HG03135 (cell line): ENCODE data around the gene SYNDIG1.

ENCODE experiments used
- ATAC-seq: cut with Tn5 transposase; IDR thresholded peaks from one replicate; pipeline ENCODE4 v1.9.1; 2021; ENCODE audit warnings: mild to moderate bottlenecking, moderate library complexity; ENCODE audit not compliant: unreplicated experiment

Gene SYNDIG1

GRCh38 chr20:24559114-24559732, 89.8 kb downstream of the SYNDIG1 start:
- ATAC-seq = no peak

GRCh38 chr20:24560571-24561491, 91.4 kb downstream of the SYNDIG1 start:
- no peak for ATAC-seq

GRCh38 chr20:24565835-24566351, 96.5 kb downstream of the SYNDIG1 start:
- ATAC-seq = no peak

- ATAC-seq = no peak
These were observed 97.2 kb downstream of the SYNDIG1 start for GRCh38 chr20:24566656-24567055.

- no peak for ATAC-seq
These were observed 98.1 kb downstream of the SYNDIG1 start for GRCh38 chr20:24567508-24567907.

- ATAC-seq = no peak
These were observed 99.4 kb downstream of the SYNDIG1 start for GRCh38 chr20:24568842-24569241.

- no peak for ATAC-seq
These were observed 101.7 kb downstream of the SYNDIG1 start for GRCh38 chr20:24571159-24571558.

GRCh38 chr20:24572140-24572539, 102.7 kb downstream of the SYNDIG1 start:
- ATAC-seq = no peak

GRCh38 chr20:24572862-24573261, 103.4 kb downstream of the SYNDIG1 start:
- no peak for ATAC-seq

- ATAC-seq = no peak
These were observed 104.1 kb downstream of the SYNDIG1 start for GRCh38 chr20:24573557-24573956.

- no peak for ATAC-seq
These were observed 104.9 kb downstream of the SYNDIG1 start for GRCh38 chr20:24574307-24574706.

GRCh38 chr20:24574797-24575196, 105.4 kb downstream of the SYNDIG1 start:
- ATAC-seq = no peak

- ATAC-seq = no peak
These were observed 106.4 kb downstream of the SYNDIG1 start for GRCh38 chr20:24575811-24576210.

- ATAC-seq = no peak
These were observed 107.0 kb downstream of the SYNDIG1 start for GRCh38 chr20:24576447-24576846.

- ATAC-seq = no peak
These were observed 108.0 kb downstream of the SYNDIG1 start for GRCh38 chr20:24577271-24577909.

GRCh38 chr20:24578567-24579415, 109.4 kb downstream of the SYNDIG1 start:
- ATAC-seq = no peak

GRCh38 chr20:24579475-24579874, 110.0 kb downstream of the SYNDIG1 start:
- ATAC-seq = no peak

- ATAC-seq = no peak
These were observed 110.6 kb downstream of the SYNDIG1 start for GRCh38 chr20:24580006-24580405.

GRCh38 chr20:24580855-24581254, 111.4 kb downstream of the SYNDIG1 start:
- ATAC-seq = no peak

- no peak for ATAC-seq
These were observed 112.2 kb downstream of the SYNDIG1 start for GRCh38 chr20:24581443-24582170.
